NCI-H2107 treated with DMSO at 0.1 percent for 48 hours (cell line): Measurements from ENCODE around the gene TARBP1.
"Not testable (repeated sequence)": the region's sequence is repeated elsewhere in the genome, so short reads cannot be mapped to it uniquely, and the experiment has no call there.

Experiments
- DNase-seq: peaks from one replicate; lab custom pipeline; 2025; ENCODE audit not compliant: unreplicated experiment; lab: John Stamatoyannopoulos, UW

Gene TARBP1

DNA sequence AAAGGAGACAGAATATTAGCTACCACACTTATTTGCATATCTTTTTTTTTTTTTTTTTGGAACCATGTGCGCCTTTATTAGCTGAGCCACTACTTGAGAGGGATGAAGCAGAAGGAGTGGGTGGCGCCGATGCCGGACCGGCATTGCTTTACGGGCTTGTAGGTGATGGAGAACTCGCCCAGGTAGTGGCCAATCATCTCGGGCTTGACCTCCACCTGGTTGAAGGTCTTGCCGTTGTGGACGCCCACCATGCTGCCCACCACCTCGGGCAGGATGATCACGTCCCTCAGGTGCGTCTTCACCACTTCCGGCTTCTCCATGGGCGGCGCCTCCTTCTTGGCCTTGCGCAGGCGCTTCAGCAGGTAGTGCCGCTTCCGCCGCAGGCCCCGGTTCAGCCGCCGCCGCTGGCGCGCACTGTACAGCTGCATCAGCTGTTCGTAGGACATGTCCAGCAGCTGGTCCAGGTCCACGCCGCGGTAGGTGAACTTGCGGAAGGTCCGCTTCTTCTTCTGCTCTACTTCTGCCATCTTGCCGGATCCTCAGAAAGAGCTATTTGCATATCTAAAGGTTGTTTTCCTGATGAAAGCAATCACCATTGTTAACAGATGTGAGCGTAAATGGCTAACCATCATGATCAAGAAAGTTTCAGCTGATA lies 122.2 kb downstream of the TARBP1 start:
- not testable (repeated sequence) for DNase-seq

DNA sequence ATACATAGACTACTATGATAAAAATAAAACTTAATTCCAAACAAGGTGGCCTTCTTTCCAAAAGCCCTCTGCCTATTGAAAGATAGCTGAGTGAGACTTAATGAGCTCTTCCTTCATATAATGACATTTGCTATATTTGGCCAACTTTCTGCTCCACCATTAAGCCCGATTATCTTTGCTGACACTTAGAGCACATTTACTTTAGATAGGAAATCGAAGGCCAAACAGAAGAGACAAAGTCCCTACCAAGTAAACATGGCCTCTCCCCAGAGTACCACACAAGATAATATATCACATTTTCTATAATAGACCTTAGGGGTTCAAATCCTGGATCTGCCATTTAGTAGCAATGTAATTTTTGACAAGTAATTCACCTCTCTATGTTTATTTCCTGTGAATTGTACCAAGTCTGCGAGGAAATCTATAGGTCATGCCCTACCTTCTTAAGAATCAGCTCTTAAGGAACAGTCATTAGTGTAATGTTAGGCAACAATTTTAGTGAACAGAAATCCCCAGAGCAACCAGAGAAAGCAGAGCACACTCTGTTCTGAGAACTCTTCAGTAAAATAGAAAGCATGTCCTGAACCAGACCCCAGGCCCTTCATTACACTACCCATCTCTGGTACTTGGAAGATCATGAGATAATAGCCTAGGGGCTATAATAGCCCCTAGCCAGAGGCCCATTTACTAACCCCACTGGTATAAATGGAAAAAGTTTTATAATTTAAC lies 123.0 kb downstream of the TARBP1 start:
- no peak for DNase-seq

DNA sequence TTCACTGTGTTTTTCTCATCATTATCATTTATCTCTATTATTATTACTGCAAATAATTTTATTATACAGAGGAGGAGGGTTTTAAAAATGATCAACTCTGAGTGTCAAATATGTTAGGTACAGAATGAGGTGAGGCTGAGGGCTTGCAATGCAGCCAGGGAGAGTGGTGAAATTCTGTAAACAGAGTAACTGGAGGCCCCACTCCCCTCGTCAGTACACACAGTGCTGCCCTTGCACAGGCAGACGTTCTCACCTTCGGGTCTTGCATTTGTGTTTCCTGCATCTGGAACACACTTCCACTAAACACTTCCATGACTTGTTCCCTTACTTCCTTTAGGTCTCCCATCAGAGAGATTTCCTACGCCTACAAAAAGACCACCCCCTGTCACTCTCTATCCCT lies 130.0 kb downstream of the TARBP1 start:
- no peak for DNase-seq

DNA sequence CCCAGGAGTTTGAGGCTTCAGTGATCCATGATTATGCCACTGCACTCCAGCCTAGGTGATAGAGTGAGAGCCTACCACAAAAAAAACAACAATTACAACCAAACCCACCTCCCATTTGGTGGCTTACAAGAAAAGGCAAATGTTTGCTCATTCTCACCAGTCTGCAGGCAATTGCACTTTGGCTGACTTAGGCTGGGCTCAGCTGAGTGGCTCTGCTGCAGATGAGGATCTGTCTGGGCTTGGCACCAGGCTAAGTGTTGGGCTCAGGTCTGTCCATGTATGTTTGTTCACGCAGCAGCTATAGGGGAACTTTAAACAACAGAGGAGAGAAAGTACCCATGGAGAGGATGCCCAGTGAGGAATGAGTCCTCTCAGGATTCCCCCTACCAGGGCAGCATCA lies 133.7 kb downstream of the TARBP1 start:
- no peak for DNase-seq

DNA sequence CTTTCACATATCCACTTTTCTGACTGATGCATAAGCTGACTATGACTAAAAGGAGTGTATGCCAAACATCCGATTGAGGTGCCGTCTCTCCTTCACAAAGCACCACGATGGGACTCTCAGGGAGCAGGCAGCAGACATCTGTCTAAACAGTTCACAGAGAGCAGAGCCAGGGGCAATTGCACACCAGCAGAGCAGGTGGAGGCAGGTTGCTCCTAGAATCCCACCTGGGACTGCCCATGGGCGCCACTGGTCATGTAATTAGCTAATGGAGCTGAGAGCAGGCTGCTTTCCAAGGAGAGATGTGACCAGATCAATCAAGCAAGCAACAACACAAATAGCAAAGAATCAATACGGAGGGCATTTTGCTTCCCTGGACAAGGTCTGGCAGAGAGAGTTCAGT lies 136.2 kb downstream of the TARBP1 start:
- DNase-seq, result no peak
